ENCODE data around the gene FRG2C. TPM values are rescaled to one million over a fixed set of nuclear protein-coding genes. Genes with fewer than 3 reads are reported as not detected.
"Not testable (repeated sequence)": the region's sequence is repeated elsewhere in the genome, so short reads cannot be mapped to it uniquely, and the experiment has no call there.

The FRG2C gene
- total RNA-seq = not detected
- under 1 TPM in 2 of 6 donors, not detected in 4; 0.06 to 0.09 TPM for polyA plus RNA-seq (ENCODE audit: insufficient read length in 6 of 6)
- long read RNA-seq, donor 1 = 0 reads
- long read RNA-seq, donor 2 = 0 reads
- long read RNA-seq, donor 3 = 0 reads
- long read RNA-seq, donor 4 = 0 reads
- long read RNA-seq, donor 5 = 0 reads
- long read RNA-seq, donor 6 = 0 reads
- long read RNA-seq, donor 7 = 0 reads
- long read RNA-seq, donor 8 = 0 reads
- long read RNA-seq, donor 9 = 0 reads
- long read RNA-seq, donor 10 = 0 reads
- long read RNA-seq, donor 11 = 0 reads
- long read RNA-seq, donor 12 = 0 reads

DNA sequence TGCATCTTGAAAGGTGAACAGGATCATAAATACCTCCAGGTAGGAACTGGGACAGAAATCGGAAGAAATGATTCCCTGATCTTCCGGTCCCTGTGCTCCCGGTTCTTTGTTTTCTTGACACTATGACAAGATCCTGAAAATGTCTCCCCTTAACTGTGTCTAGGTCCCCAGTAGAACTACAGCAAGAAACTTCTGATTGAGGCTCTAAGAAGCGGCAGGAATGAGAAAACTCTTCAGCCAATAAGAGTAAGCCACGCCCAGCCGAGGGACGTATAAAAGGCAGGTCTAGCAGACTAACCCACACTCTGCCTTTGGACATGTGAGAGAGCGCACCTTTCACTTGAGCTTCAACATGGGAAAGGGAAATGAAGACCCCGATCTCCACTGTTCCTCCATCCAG is at the start of gene FRG2C:
Gene FRG2C (plus strand): TSS at position 301 of the 400 bp plus-strand sequence. CDS start 52 bp downstream, at position 353.
- H3K27ac ChIP-seq; H3K4me3 ChIP-seq; H3K4me1 ChIP-seq; H3K9me3 ChIP-seq; DNase-seq; ATAC-seq; H3K36me3 ChIP-seq; intact Hi-C loops (cut with DNase I): not testable (repeated sequence)
- peaks cover 16 to 95% of the 10 kb centered on the region in 2 donors for H3K27me3 ChIP-seq

DNA sequence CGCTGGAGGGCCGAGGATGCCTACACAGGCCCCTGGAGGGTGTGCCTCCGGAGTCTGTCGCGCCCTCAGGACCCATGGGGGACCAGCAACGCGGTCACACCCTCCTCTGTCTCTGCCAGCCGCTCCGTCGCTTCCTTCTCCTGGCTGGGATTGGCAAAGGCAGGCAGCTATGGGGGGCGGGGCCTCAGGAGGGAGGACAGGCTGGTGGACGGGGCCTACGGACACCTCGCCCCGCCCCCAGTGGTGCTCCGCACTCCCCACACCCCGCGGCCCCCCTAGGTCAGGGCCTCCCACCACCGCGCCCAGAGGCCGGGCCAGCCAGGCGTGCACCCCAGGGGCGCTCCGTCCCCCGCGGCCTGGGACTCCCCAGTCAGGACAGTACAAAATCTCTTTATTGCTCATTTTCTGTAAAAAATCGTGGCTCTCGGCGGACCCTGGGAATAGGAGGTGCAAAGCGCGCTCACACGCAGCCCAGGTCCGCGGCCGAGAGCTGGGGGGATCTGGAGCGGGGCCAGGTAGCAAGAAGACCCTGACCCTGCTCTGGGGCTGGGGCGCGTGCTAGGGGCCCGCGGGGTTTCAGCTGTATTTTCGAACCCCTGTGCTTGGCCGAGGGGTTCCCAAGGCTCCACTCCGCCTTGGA is 45.3 kb upstream of the FRG2C start:
- H3K9me3 ChIP-seq; intact Hi-C loops (cut with DNase I): not testable (repeated sequence)

DNA sequence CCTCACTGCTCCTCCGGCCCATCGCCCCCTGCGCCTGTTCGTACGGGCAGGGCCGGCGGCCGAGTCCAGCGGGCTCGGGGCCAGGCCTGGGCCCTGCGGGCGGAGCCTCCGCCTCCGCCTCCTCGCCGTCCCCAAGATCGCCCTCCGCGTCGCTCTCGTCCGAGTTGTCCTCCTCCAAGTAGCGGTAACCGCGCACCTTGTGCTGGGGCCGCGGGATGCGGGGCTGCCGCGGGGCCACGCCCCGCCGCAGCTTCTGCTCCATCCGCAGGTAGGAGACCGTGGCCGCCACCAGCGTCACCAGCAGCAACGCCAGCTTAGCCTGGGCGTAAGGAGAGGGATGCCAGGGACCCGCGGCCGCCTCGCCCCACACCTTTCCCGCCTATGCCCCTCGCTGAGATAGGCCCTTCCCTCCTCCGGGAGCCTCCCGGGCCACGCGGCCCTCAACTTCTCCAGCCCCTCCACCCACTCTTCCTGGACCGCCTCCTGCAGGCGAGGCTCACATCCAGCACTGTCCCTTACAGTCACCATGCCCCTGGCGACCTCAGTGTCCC is 44.6 kb upstream of the FRG2C start:
- H3K27ac ChIP-seq; H3K36me3 ChIP-seq; intact Hi-C loops (cut with DNase I); H3K9me3 ChIP-seq; H3K4me1 ChIP-seq; ATAC-seq; DNase-seq: not testable (repeated sequence)
- peaks cover 0 to 41% of the 10 kb centered on the region in 2 donors for H3K27me3 ChIP-seq
- H3K4me3 ChIP-seq = peak overlapping the region; percentile 21 to 38

More for the DNA sequence above, 45.3 kb upstream of the FRG2C start:
- not testable (repeated sequence) for H3K4me1 ChIP-seq, H3K27ac ChIP-seq, H3K36me3 ChIP-seq
- peaks cover 0 to 41% of the 10 kb centered on the region in 2 donors for H3K27me3 ChIP-seq
- peak in 3 of 4 donors; percentile 62 to 85 (median 63) for DNase-seq
- peak overlapping the region; percentile 21 to 38 for H3K4me3 ChIP-seq
- peak; percentile 68 for ATAC-seq

DNA sequence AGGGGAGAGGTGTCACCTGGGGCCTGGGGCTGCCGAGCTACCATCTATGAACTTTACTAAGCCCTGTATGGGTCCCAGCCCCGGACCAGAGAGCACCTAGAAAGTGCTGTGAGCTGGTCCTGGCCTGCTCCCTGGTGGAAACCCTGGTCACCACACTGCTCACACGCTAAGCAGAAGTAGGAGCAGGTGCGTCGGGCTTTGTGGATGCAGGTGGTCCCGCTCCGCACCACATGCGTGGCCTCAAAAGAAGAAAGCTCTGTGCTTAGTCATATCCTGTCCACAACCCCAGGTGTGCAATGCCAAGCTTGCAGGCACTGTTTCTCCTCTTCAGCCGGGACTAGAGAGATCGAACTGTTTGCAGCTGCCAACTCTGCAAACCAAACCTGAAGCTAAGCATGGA is 42.4 kb upstream of the FRG2C start:
- ATAC-seq; H3K4me1 ChIP-seq; H3K4me3 ChIP-seq; H3K27ac ChIP-seq; H3K9me3 ChIP-seq; intact Hi-C loops (cut with DNase I); DNase-seq; H3K36me3 ChIP-seq: not testable (repeated sequence)
- H3K27me3 ChIP-seq = peaks cover 0 to 41% of the 10 kb centered on the region in 2 donors

DNA sequence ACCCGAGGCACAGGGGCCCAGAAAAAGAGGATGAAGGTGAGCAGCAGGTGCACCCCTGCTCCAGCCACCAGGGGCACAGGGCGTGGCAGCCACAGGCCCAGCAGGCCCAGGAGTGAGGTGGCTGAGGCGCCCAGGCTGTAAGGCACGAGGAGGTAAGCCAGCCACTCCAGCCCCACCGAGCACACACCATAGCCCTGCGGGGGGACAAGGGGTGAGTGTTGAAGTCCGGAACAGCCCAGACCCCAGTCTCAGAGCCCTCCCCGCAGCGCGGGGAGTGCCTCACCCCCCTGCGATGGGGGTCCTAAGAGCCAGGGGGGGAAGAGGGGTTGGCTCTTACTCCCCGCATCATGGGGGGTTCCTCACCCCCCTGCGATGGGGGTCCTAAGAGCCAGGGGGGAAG is 40.5 kb upstream of the FRG2C start:
- DNase-seq; H3K4me3 ChIP-seq; H3K36me3 ChIP-seq; intact Hi-C loops (cut with DNase I); H3K4me1 ChIP-seq; H3K27ac ChIP-seq; ATAC-seq; H3K9me3 ChIP-seq: not testable (repeated sequence)
- peaks cover 0 to 32% of the 10 kb centered on the region in 2 donors for H3K27me3 ChIP-seq

DNA sequence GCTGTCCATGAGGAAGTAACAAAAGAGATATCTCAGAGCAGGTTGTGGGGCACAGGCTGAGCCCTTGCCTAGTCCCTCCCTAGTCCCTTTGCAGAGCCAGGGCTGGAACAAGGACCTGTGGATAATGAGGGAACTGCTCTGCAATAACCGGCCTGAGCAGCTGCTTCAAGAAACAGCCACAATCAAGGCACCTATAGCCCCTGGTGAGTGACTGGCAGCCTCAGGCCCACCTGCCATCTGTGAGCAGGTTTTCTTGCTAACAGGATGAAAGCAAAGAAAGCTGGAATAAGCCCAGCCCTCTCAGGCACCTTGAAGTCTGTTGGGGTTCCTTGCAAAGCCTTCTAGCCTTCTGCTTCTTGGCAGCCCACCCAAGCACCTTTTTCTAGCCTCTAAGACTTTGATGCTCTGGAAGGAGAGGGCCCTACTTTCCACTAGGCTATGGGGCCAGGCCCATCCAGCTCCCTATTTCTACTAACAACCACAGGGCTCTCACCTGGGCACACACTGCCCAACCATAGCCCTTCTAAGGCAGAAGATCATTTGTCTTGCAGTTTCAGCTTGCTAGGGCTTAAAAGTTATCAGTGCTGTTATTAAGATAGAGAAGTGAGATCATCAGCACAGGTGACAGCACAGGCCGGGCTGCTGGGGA is 33.1 kb upstream of the FRG2C start:
- H3K4me3 ChIP-seq; intact Hi-C loops (cut with DNase I); H3K36me3 ChIP-seq; H3K27ac ChIP-seq; H3K4me1 ChIP-seq; H3K9me3 ChIP-seq; ATAC-seq; H3K27me3 ChIP-seq: not testable (repeated sequence)
- DNase-seq = peak in 1 of 4 donors; percentile 70

DNA sequence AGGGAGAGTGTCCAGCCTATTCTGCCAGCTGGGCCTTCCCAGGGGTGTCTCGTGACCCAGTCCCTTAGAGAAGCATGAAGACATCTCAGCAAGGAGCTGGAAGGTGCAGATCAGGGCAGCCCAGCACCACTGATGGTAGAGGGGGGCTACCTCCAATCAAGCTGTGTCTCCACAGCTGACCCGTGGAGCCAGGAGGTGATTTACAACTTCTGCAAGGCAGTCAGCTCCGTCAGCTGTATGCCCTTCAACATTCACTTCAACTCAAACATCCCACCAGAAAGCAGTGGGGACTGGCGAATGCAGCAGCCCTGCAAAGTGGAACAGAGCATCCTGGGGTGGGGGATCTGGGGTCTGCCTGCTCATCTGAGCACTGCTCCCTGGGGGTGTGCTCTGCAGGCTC is 32.6 kb upstream of the FRG2C start:
- H3K27ac ChIP-seq = no peak overlapping the region
- DNase-seq (no peak), ATAC-seq (no peak)
- intact Hi-C loops (cut with DNase I) = no loop called here
- H3K4me1 ChIP-seq = no peaks in the 10 kb centered on the region
- H3K27me3 ChIP-seq = no peaks in the 10 kb centered on the region
- no peak overlapping the region for H3K4me3 ChIP-seq
- peaks cover 0 to 2% of the 10 kb centered on the region in 2 donors for H3K9me3 ChIP-seq
- H3K36me3 ChIP-seq = no peaks in the 10 kb centered on the region
- TF ChIP-seq, protein P1, sequence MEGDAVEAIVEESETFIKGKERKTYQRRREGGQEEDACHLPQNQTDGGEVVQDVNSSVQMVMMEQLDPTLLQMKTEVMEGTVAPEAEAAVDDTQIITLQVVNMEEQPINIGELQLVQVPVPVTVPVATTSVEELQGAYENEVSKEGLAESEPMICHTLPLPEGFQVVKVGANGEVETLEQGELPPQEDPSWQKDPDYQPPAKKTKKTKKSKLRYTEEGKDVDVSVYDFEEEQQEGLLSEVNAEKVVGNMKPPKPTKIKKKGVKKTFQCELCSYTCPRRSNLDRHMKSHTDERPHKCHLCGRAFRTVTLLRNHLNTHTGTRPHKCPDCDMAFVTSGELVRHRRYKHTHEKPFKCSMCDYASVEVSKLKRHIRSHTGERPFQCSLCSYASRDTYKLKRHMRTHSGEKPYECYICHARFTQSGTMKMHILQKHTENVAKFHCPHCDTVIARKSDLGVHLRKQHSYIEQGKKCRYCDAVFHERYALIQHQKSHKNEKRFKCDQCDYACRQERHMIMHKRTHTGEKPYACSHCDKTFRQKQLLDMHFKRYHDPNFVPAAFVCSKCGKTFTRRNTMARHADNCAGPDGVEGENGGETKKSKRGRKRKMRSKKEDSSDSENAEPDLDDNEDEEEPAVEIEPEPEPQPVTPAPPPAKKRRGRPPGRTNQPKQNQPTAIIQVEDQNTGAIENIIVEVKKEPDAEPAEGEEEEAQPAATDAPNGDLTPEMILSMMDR (IDR thresholded peaks at IDR 0.05) = no peak

DNA sequence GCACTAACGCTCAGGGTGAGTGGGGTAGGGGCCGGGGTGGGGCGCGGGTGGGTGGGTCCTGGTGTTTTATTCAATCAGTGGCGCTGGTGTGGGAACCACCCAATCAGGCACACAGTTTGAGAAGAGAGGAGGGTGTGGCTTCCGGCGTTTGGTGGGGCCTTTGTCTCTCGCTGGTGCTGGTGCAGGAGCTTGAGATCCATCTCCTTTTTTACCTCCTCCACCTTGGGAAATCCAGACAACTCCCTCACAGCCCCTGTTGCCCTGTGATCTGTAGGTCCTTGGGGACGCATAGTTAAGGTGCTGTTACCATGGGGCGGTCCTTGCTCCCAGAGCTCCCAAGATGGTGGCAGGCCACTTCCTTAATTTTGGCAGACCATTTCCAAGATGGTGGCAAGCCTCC is 25.2 kb upstream of the FRG2C start:
- H3K4me3 ChIP-seq; intact Hi-C loops (cut with DNase I); ATAC-seq; H3K9me3 ChIP-seq; H3K4me1 ChIP-seq; H3K36me3 ChIP-seq; H3K27me3 ChIP-seq; H3K27ac ChIP-seq; DNase-seq: not testable (repeated sequence)

DNA sequence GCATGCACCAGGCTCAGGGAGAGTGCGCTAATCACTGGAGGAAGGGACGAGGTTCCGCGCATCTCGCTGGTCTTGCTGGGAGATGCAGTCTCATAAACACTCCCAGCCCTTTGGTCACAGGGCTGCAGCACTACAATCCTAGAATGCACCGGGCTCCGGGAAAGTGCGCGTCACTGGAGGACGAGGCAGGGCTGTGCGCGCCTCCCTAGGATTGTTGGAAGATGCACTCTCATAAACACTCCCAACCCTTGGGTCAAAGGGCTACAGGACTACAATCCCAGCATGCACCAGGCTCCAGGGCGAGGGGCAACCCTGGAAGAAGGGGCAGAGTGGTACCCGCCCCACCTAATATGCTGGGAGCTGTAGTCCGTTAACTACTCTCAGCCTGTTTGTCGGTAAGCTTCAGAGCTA is 23.0 kb upstream of the FRG2C start:
- ATAC-seq; H3K9me3 ChIP-seq; H3K36me3 ChIP-seq; H3K4me1 ChIP-seq; intact Hi-C loops (cut with DNase I); H3K27ac ChIP-seq; H3K27me3 ChIP-seq: not testable (repeated sequence)
- peak overlapping the region; percentile 35 to 50 for H3K4me3 ChIP-seq
- DNase-seq = peak; percentile 34 to 87 (median 83)

Measured in left lung (tissue), 14 donors.